NCI-H128 (cell line): ENCODE results near the gene TRIB2.

Experiments used
- DNase-seq: peaks from one replicate; lab custom pipeline; 2025; ENCODE audit not compliant: unreplicated experiment; lab: John Stamatoyannopoulos, UW

The TRIB2 gene

GRCh38 chr2:12697617-12698016 lies 19.1 kb upstream of the TRIB2 start:
- DNase-seq: no peak

- no peak for DNase-seq
Observed at GRCh38 chr2:12700989-12701388, 15.7 kb upstream of the TRIB2 start.

- DNase-seq: no peak
Observed at GRCh38 chr2:12701786-12702167, 15.0 kb upstream of the TRIB2 start.

GRCh38 chr2:12702168-12703121 lies 14.3 kb upstream of the TRIB2 start:
- DNase-seq: no peak

GRCh38 chr2:12704378-12704777 lies 12.4 kb upstream of the TRIB2 start:
- DNase-seq: no peak

GRCh38 chr2:12705230-12705629 lies 11.5 kb upstream of the TRIB2 start:
- no peak for DNase-seq

- DNase-seq: no peak
Observed at GRCh38 chr2:12705742-12706141, 11.0 kb upstream of the TRIB2 start.

GRCh38 chr2:12708508-12709206 lies 8.1 kb upstream of the TRIB2 start:
- DNase-seq: no peak

GRCh38 chr2:12709207-12709522 lies 7.6 kb upstream of the TRIB2 start:
- DNase-seq: no peak

- DNase-seq: no peak
Observed at GRCh38 chr2:12710301-12710700, 6.4 kb upstream of the TRIB2 start.

GRCh38 chr2:12711339-12711738 lies 5.4 kb upstream of the TRIB2 start:
- DNase-seq: no peak

GRCh38 chr2:12712881-12713280 lies 3.9 kb upstream of the TRIB2 start:
- DNase-seq: no peak

- no peak for DNase-seq
Observed at GRCh38 chr2:12714391-12715221, 2.1 kb upstream of the TRIB2 start.

GRCh38 chr2:12715258-12716031 lies 1.3 kb upstream of the TRIB2 start:
- no peak for DNase-seq

- DNase-seq: no peak
Observed at GRCh38 chr2:12716032-12716281, 779 bp upstream of the TRIB2 start.

- no peak for DNase-seq
Observed at GRCh38 chr2:12717191-12718014, 667 bp downstream of the TRIB2 start.

- no peak for DNase-seq
Observed at GRCh38 chr2:12718015-12718671, 1.4 kb downstream of the TRIB2 start.

- DNase-seq: no peak
Observed at GRCh38 chr2:12718711-12719399, 2.1 kb downstream of the TRIB2 start.
